Peyer's patch (tissue), 4 donors: ENCODE measurements around the gene STUB1.

ENCODE experiments used
- POLR2A ChIP-seq, 2 donors: fragments of 450-650 bp; IDR thresholded peaks; one replicate each; pipeline ENCODE4 v1.5.1; 2017; ENCODE audit warnings: antibody characterized with exemption in 2 of 2, mild to moderate bottlenecking in 2 of 2, moderate library complexity in 2 of 2
- TF ChIP-seq, protein P1 (sequence below), 6 experiments: fragments of 450-650 bp in 4 of 6; fragments of 200-600 bp in 2 of 6; sonication (generic) in 1 of 6; IDR thresholded peaks; one replicate each; pipeline ENCODE4 v1.5.1; 2017 to 2019; ENCODE audit warnings: antibody characterized with exemption in 6 of 6, mild to moderate bottlenecking in 3 of 6, moderate library complexity in 1 of 6

DNA sequence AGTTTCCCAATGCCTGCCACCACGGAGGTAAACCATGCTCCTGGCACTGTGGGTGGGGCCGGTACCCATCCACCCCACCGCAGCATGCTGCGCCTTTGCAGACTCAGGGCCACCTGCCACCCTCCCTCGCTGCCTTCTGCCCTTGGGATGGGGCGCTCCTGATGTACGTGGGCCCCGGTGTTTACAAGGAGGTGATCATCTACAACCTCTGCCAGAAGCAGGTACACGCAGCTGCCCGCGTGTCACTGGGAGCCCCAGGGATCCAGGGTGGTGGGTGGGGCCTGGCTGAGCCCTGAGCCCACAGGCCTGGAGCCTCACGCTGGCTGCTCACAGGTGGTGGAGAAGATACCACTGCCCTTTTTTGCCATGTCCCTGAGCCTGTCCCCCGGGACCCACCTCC, 13.6 kb upstream of the STUB1 start:
- TF ChIP-seq, protein P1, sequence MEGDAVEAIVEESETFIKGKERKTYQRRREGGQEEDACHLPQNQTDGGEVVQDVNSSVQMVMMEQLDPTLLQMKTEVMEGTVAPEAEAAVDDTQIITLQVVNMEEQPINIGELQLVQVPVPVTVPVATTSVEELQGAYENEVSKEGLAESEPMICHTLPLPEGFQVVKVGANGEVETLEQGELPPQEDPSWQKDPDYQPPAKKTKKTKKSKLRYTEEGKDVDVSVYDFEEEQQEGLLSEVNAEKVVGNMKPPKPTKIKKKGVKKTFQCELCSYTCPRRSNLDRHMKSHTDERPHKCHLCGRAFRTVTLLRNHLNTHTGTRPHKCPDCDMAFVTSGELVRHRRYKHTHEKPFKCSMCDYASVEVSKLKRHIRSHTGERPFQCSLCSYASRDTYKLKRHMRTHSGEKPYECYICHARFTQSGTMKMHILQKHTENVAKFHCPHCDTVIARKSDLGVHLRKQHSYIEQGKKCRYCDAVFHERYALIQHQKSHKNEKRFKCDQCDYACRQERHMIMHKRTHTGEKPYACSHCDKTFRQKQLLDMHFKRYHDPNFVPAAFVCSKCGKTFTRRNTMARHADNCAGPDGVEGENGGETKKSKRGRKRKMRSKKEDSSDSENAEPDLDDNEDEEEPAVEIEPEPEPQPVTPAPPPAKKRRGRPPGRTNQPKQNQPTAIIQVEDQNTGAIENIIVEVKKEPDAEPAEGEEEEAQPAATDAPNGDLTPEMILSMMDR (IDR thresholded peaks at IDR 0.05): no peak
- TF ChIP-seq POLR2A (IDR thresholded peaks at IDR 0.05): no peak
